GM21528 (cell line): ENCODE data around the gene RAE1.

Experiments
- ATAC-seq: cut with Tn5 transposase; IDR thresholded peaks from one replicate; pipeline ENCODE4 v1.9.1; 2021; ENCODE audit warnings: mild to moderate bottlenecking, moderate library complexity; ENCODE audit not compliant: unreplicated experiment, low FRiP score

The RAE1 gene

GRCh38 chr20:57428324-57429158 lies 77.5 kb downstream of the RAE1 start:
- ATAC-seq: no peak
